Measurements from ENCODE around the gene RASGEF1B. TPM values are rescaled to one million over a fixed set of nuclear protein-coding genes. Genes with fewer than 3 reads are reported as not detected.

RASGEF1B gene
- total and polyA plus RNA-seq, 2 donors (not counting 3 experiments of a cell fraction or from before 2014, with no cell fraction given), result not detected

DNA sequence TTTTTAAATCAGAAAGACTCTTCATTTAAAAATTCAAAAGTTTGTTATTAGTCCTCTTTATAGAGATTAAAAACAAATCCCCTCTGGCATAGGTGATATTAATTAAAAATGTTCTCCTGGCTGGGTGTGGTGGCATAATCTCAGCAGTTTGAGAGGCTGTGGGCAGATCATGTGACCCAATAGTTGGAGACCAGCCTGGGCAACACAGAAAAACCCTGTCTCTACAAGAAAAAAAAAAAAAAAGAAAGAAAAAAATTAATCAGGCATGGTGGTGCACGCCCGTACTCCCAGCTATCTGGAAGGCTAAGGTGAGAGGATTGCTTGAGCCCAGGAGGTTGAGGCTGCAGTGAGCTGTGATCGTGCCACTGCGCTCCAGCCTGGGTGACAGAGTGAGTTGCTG lies 38.9 kb downstream of the RASGEF1B start:
- FAIRE-seq, result no peak
- CTCF ChIA-PET, result no interaction called here
- no peak overlapping the region for H3K4me2 ChIP-seq (ENCODE audit: insufficient read depth, low read length)
- TF ChIP-seq EZH2 (IDR thresholded peaks at IDR 0.05; ENCODE audit: borderline replicate concordance, low read depth, low read length, severe bottlenecking) (no peak), JUN (IDR thresholded peaks at IDR 0.05; ENCODE audit: borderline replicate concordance, insufficient read depth, insufficient read length, low read depth) (no peak), POLR2A (IDR thresholded peaks at IDR 0.05; ENCODE audit: low read depth, low read length) (no peak), POLR2AphosphoS5 (IDR thresholded peaks at IDR 0.05; ENCODE audit: insufficient read depth, low read depth, low read length) (no peak), FOS (IDR thresholded peaks at IDR 0.05; ENCODE audit: borderline replicate concordance, insufficient read depth, low read length) (no peak), GATA2 (IDR thresholded peaks at IDR 0.05; ENCODE audit: insufficient read depth, insufficient read length, low read depth, low read length) (no peak), MYC (IDR thresholded peaks at IDR 0.05; ENCODE audit: low read depth, low read length) (no peak)
- TF ChIP-seq, protein P1, sequence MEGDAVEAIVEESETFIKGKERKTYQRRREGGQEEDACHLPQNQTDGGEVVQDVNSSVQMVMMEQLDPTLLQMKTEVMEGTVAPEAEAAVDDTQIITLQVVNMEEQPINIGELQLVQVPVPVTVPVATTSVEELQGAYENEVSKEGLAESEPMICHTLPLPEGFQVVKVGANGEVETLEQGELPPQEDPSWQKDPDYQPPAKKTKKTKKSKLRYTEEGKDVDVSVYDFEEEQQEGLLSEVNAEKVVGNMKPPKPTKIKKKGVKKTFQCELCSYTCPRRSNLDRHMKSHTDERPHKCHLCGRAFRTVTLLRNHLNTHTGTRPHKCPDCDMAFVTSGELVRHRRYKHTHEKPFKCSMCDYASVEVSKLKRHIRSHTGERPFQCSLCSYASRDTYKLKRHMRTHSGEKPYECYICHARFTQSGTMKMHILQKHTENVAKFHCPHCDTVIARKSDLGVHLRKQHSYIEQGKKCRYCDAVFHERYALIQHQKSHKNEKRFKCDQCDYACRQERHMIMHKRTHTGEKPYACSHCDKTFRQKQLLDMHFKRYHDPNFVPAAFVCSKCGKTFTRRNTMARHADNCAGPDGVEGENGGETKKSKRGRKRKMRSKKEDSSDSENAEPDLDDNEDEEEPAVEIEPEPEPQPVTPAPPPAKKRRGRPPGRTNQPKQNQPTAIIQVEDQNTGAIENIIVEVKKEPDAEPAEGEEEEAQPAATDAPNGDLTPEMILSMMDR (IDR thresholded peaks at IDR 0.05; ENCODE audit: extremely low read depth in 1 of 2, insufficient read depth in 1 of 2, low read depth in 1 of 2, low read length in 2 of 2), result no peak
- TF ChIP-seq, protein P2, sequence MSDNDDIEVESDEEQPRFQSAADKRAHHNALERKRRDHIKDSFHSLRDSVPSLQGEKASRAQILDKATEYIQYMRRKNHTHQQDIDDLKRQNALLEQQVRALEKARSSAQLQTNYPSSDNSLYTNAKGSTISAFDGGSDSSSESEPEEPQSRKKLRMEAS (IDR thresholded peaks at IDR 0.05; ENCODE audit: insufficient read depth, insufficient read length), result no peak
- no peak overlapping the region for H2AFZ ChIP-seq (ENCODE audit: low read depth, low read length)
- H4K20me1 ChIP-seq (replicated peaks; ENCODE audit: control insufficient read depth, extremely low read depth, insufficient read depth, low read length), result no peaks in the 10 kb centered on the region
- no peak overlapping the region for H3K27ac ChIP-seq (ENCODE audit: insufficient read depth, low read depth, low read length)
- BruUV-seq (replicated peaks), result no TSS peak
- POLR2A ChIA-PET, result no interaction called here
- no peaks in the 10 kb centered on the region for H3K79me2 ChIP-seq (ENCODE audit: control insufficient read depth, insufficient read depth, low read length)
- intact Hi-C loops (cut with micrococcal nuclease) (no loop called here), dilution Hi-C loops (cut with MboI; ENCODE audit: extremely low pct_ligation_motif_present, low sequenced_read_pairs) (no loop called here)
- no peak overlapping the region for H3K9ac ChIP-seq (replicated peaks; ENCODE audit: extremely low read depth, insufficient read depth, low read length)
- no peak overlapping the region for H3K4me3 ChIP-seq (replicated peaks in 1 of 3; ENCODE audit: insufficient read depth in 1 of 3, low read depth in 1 of 3, low read length in 3 of 3)
- H3K9me1 ChIP-seq (replicated peaks; ENCODE audit: control insufficient read depth, extremely low read depth, insufficient read depth, low read length), result no peaks in the 10 kb centered on the region
- H3K27me3 ChIP-seq (ENCODE audit: control insufficient read depth in 2 of 2, insufficient read depth in 2 of 2, low read length in 2 of 2), result no peaks in the 10 kb centered on the region
- H3K4me1 ChIP-seq (ENCODE audit: control insufficient read depth, extremely low read depth, insufficient read depth, low read length), result no peaks in the 10 kb centered on the region
- DNase-seq (ENCODE audit: low read depth, low spot score), result no peak
- H3K9me3 ChIP-seq (replicated peaks; ENCODE audit: control insufficient read depth, insufficient read depth, low read length), result no peaks in the 10 kb centered on the region
- no peaks in the 10 kb centered on the region for H3K36me3 ChIP-seq (ENCODE audit: control insufficient read depth in 2 of 2, extremely low read depth in 1 of 2, insufficient read depth in 2 of 2, low read length in 2 of 2)

Data from endothelial cell of umbilical vein (primary cell).